H9 (cell line): ENCODE measurements around the gene PCED1A. TPM values are rescaled to one million over a fixed set of nuclear protein-coding genes. Genes with fewer than 3 reads are reported as not detected.

Experiments
- DNase-seq: peaks from one replicate; pipeline ENCODE4 v3.0.0-alpha.2; 2017
- H2AFZ ChIP-seq: one replicate; pipeline ENCODE4 v1.6.1; 2013; ENCODE audit warnings: mild to moderate bottlenecking, low read length, control low read depth, moderate library complexity
- H2AK5ac ChIP-seq: 2 replicates; pipeline ENCODE4 v1.6.1; 2013; ENCODE audit warnings: low read length, control low read depth, mixed read lengths; ENCODE audit not compliant: insufficient read length
- H2BK120ac ChIP-seq: one replicate; pipeline ENCODE4 v1.6.1; 2013; ENCODE audit warnings: low read depth, mild to moderate bottlenecking, low read length, control low read depth, inconsistent platforms; ENCODE audit not compliant: poor library complexity, severe bottlenecking
- H2BK12ac ChIP-seq: 2 replicates; pipeline ENCODE4 v1.6.1; 2013; ENCODE audit warnings: low read length, control low read depth, mixed read lengths, low read depth; ENCODE audit not compliant: insufficient read length
- H2BK15ac ChIP-seq: 2 replicates; pipeline ENCODE4 v1.6.1; 2013; ENCODE audit warnings: low read depth, low read length, control low read depth
- H2BK20ac ChIP-seq: one replicate; pipeline ENCODE4 v1.6.1; 2013; ENCODE audit warnings: low read depth, mild to moderate bottlenecking, low read length, control low read depth, inconsistent platforms; ENCODE audit not compliant: poor library complexity, severe bottlenecking
- H2BK5ac ChIP-seq: 2 replicates; pipeline ENCODE4 v1.6.1; 2013; ENCODE audit warnings: low read length, control low read depth, mixed read lengths; ENCODE audit not compliant: insufficient read length
- H3K14ac ChIP-seq: 2 replicates; pipeline ENCODE4 v1.6.1; 2013; ENCODE audit warnings: low read length, control low read depth; ENCODE audit not compliant: insufficient read depth
- H3K18ac ChIP-seq: 2 replicates; pipeline ENCODE4 v1.6.1; 2013; ENCODE audit warnings: low read depth, mild to moderate bottlenecking, mixed read lengths, low read length, control low read depth; ENCODE audit not compliant: insufficient read length
- H3K23ac ChIP-seq: 2 replicates; pipeline ENCODE4 v1.6.1; 2013; ENCODE audit warnings: low read length, control low read depth, mixed read lengths, low read depth; ENCODE audit not compliant: insufficient read length
- H3K23me2 ChIP-seq: 2 replicates; pipeline ENCODE4 v1.6.1; 2013; ENCODE audit warnings: low read depth, mild to moderate bottlenecking, mixed read lengths, low read length, control low read depth; ENCODE audit not compliant: insufficient read length, poor library complexity, severe bottlenecking
- H3K27ac ChIP-seq: 2 replicates; pipeline ENCODE4 v1.5.1; 2013; ENCODE audit warnings: low read length, control low read depth, mixed read lengths, low read depth; ENCODE audit not compliant: insufficient read length
- H3K27me3 ChIP-seq: 2 replicates; pipeline ENCODE4 v1.6.1; 2013; ENCODE audit warnings: low read length, control low read depth, inconsistent platforms; ENCODE audit not compliant: insufficient read depth
- H3K4ac ChIP-seq: 2 replicates; pipeline ENCODE4 v1.6.1; 2013; ENCODE audit warnings: low read depth, mild to moderate bottlenecking, control low read depth, inconsistent platforms, low read length, moderate library complexity
- H3K4me1 ChIP-seq: 2 replicates; pipeline ENCODE4 v1.6.1; 2013; ENCODE audit warnings: low read length, control low read depth, inconsistent platforms; ENCODE audit not compliant: insufficient read depth
- H3K4me2 ChIP-seq: 2 replicates; pipeline ENCODE4 v1.6.1; 2013; ENCODE audit warnings: low read length, control low read depth, mixed read lengths; ENCODE audit not compliant: insufficient read length, insufficient read depth
- H3K56ac ChIP-seq: 2 replicates; pipeline ENCODE4 v1.6.1; 2013; ENCODE audit warnings: low read depth, mild to moderate bottlenecking, mixed read lengths, low read length, control low read depth; ENCODE audit not compliant: insufficient read length
- H3K79me1 ChIP-seq: 2 replicates; pipeline ENCODE4 v1.6.1; 2013; ENCODE audit warnings: low read depth, mild to moderate bottlenecking, moderate library complexity, low read length, control low read depth, inconsistent platforms; ENCODE audit not compliant: insufficient read depth, poor library complexity, severe bottlenecking
- H3K79me2 ChIP-seq: 2 replicates; pipeline ENCODE4 v1.6.1; 2013; ENCODE audit warnings: low read length, control low read depth, inconsistent platforms; ENCODE audit not compliant: insufficient read depth
- H3K9ac ChIP-seq: 2 replicates; pipeline ENCODE4 v1.6.1; 2013; ENCODE audit warnings: low read length, control low read depth, mixed read lengths; ENCODE audit not compliant: insufficient read length; ENCODE audit errors: extremely low read depth
- H3K9me3 ChIP-seq: one replicate; pipeline ENCODE4 v1.6.1; 2013; ENCODE audit warnings: low read depth, low read length, inconsistent platforms; ENCODE audit not compliant: control insufficient read depth
- H3T11ph ChIP-seq: one replicate; pipeline ENCODE4 v1.6.1; 2013; ENCODE audit warnings: mild to moderate bottlenecking, low read length, control low read depth, inconsistent platforms
- H4K20me1 ChIP-seq: one replicate; pipeline ENCODE4 v1.6.1; 2013; ENCODE audit not compliant: control insufficient read depth, insufficient read length, insufficient read depth
- H4K5ac ChIP-seq: 2 replicates; pipeline ENCODE4 v1.6.1; 2013; ENCODE audit warnings: low read depth, mild to moderate bottlenecking, mixed read lengths, low read length, control low read depth; ENCODE audit not compliant: insufficient read length
- H4K8ac ChIP-seq: replicated peaks from 2 replicates; pipeline ENCODE4 v1.6.1; 2013; ENCODE audit warnings: low read length, control low read depth, mixed read lengths, low read depth; ENCODE audit not compliant: insufficient read length
- H4K91ac ChIP-seq: 2 replicates; pipeline ENCODE4 v1.6.1; 2013; ENCODE audit warnings: low read depth, mild to moderate bottlenecking, moderate library complexity, mixed read lengths, low read length, control low read depth; ENCODE audit not compliant: insufficient read length
- H3K27ac Mint-ChIP-seq, 3 experiments: 2 replicates in 2 of 3; 3 replicates in 1 of 3; pipeline ENCODE4 v1.8.0; 2020 to 2021; ENCODE audit warnings: mixed read lengths in 3 of 3, mild to moderate bottlenecking in 1 of 3, moderate library complexity in 1 of 3
- H3K27me3 Mint-ChIP-seq: 2 replicates; pipeline ENCODE4 v1.8.0; 2021; ENCODE audit warnings: low read depth, mild to moderate bottlenecking, moderate library complexity, mixed read lengths
- H3K36me3 Mint-ChIP-seq, 3 experiments: 2 replicates in 2 of 3; 3 replicates in 1 of 3; pipeline ENCODE4 v1.8.0; 2020 to 2021; ENCODE audit warnings: low read depth in 3 of 3, mixed read lengths in 3 of 3; ENCODE audit not compliant: insufficient read depth in 1 of 3
- H3K4me1 Mint-ChIP-seq, 2 experiments: 2 replicates each; pipeline ENCODE4 v1.8.0; 2020; ENCODE audit warnings: mixed read lengths in 2 of 2
- H3K4me3 Mint-ChIP-seq, 2 experiments: 2 replicates in 1 of 2; 3 replicates in 1 of 2; pipeline ENCODE4 v1.8.0; 2020 to 2021; ENCODE audit warnings: mild to moderate bottlenecking in 2 of 2, mixed read lengths in 2 of 2, moderate library complexity in 1 of 2
- H3K9me3 Mint-ChIP-seq, 2 experiments: 2 replicates in 1 of 2; 3 replicates in 1 of 2; pipeline ENCODE4 v1.8.0; 2020; ENCODE audit warnings: mild to moderate bottlenecking in 2 of 2, mixed read lengths in 2 of 2, moderate library complexity in 1 of 2
- CTCF ChIP-seq: fragments of 200-600 bp; sonication (generic); conservative IDR thresholded peaks from 3 replicates; pipeline ENCODE4 v1.8.0; 2021; ENCODE audit warnings: antibody characterized with exemption, mild to moderate bottlenecking
- WGBS: extraction: QIAGEN DNeasy Blood & Tissue Kit; methylation state at CpG from one replicate; pipeline ENCODE4 v1.1.7; 2013; ENCODE audit warnings: missing lambda C conversion rate, low lambda C conversion rate, mixed read lengths; ENCODE audit not compliant: insufficient read length; ENCODE audit errors: extremely low coverage; 5-methylcytosine and 5-hydroxymethylcytosine counted together
- total RNA-seq: library from RNA; stranded (reverse); gene quantifications from 2 replicates; pipeline ENCODE4 v1.2.1, GENCODE V29; 2021

Gene PCED1A
- total RNA-seq, 1 experiment from 2014 or later = 30.8 TPM

DNA sequence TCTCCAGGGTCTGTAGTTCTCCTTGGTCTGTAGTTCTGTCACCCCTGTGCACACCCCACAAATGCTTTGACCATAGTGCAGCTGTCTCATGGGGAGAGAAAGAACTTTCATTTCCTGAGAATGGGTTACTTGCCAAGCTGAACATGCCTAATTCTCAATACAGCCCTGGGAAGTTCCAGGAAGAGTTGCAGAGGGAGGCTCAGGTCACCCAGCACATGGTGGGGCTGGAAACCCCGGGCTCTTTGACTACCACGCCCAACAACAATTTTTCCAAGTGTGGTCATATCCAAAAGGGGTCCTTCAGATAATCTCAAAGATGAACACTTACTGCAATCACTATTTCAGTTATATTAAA is 30.6 kb upstream of the PCED1A start:
- H3K27ac ChIP-seq = no peak overlapping the region
- no peak overlapping the region for H3K27ac Mint-ChIP-seq

More for the DNA sequence above, 30.6 kb upstream of the PCED1A start:
- no peak overlapping the region for H4K91ac ChIP-seq
- Mint-ChIP-seq H3K27me3 (peaks cover 28% of the 10 kb centered on the region), H3K36me3 (peaks cover 0 to 8% (median 6%) of the 10 kb centered on the region in 3 experiments; a peak in 4 of 7 replicates), H3K4me3 (no peak overlapping the region), H3K9me3 (no peaks in the 10 kb centered on the region), H3K4me1 (peaks cover 24 to 30% of the 10 kb centered on the region in 2 experiments)
- no peak overlapping the region for H2BK20ac ChIP-seq
- no peak for TF ChIP-seq CTCF
- WGBS = no CpG with 5 or more reads among the region's 2 CpGs
- no peak overlapping the region for H3K18ac ChIP-seq
- H4K8ac ChIP-seq = no peak overlapping the region
- peaks cover 3% of the 10 kb centered on the region; the same call in 1 of the 2 replicates for H3K79me2 ChIP-seq
- DNase-seq = no peak
- H2BK15ac ChIP-seq = no peak overlapping the region
- H3K14ac ChIP-seq = no peak overlapping the region
- H3K4me1 ChIP-seq = 0 out of 2 replicates have a peak, but pooled peaks cover 3% of the 10 kb centered on the region
- no peak overlapping the region for H2AK5ac ChIP-seq
- H2BK120ac ChIP-seq = no peak overlapping the region
- H3K9me3 ChIP-seq = no peaks in the 10 kb centered on the region
- no peak overlapping the region for H3K4ac ChIP-seq
- no peaks in the 10 kb centered on the region for H4K20me1 ChIP-seq
- H3K56ac ChIP-seq = no peak overlapping the region
- no peak overlapping the region for H2AFZ ChIP-seq
- peaks cover 18% of the 10 kb centered on the region for H3K23me2 ChIP-seq
- H4K5ac ChIP-seq = no peak overlapping the region
- H3T11ph ChIP-seq = no peak overlapping the region
- no peak overlapping the region for H2BK5ac ChIP-seq
- peaks cover 7% of the 10 kb centered on the region for H3K79me1 ChIP-seq
- peaks cover 2% of the 10 kb centered on the region; the same call in 1 of the 2 replicates for H3K27me3 ChIP-seq
- H3K4me2 ChIP-seq = no peak overlapping the region
- no peak overlapping the region for H2BK12ac ChIP-seq
- no peak overlapping the region for H3K9ac ChIP-seq
- no peak overlapping the region for H3K23ac ChIP-seq
